Stomach smooth muscle (tissue), 2 donors: Measurements from ENCODE around the gene FREM2.

ENCODE experiments used
- H3K27ac ChIP-seq: one replicate; pipeline ENCODE4 v1.7.0; 2013; ENCODE audit warnings: mild to moderate bottlenecking, low read length, inconsistent platforms
- H3K27me3 ChIP-seq, 2 donors: one replicate each; pipeline ENCODE4 v1.7.0; 2013; ENCODE audit warnings: low read length in 2 of 2; ENCODE audit not compliant: insufficient read depth in 2 of 2, control insufficient read depth in 1 of 2
- H3K36me3 ChIP-seq, 2 donors: one replicate each; pipeline ENCODE4 v1.7.0; 2013; ENCODE audit warnings: low read length in 2 of 2; ENCODE audit not compliant: control insufficient read depth in 2 of 2, insufficient read depth in 2 of 2
- H3K4me1 ChIP-seq: one replicate; pipeline ENCODE4 v1.7.0; 2013; ENCODE audit warnings: low read length; ENCODE audit not compliant: control insufficient read depth, insufficient read depth
- H3K4me3 ChIP-seq, 2 donors: one replicate each; pipeline ENCODE4 v1.7.0; 2013; ENCODE audit warnings: low read length in 2 of 2
- H3K9ac ChIP-seq, 2 donors: one replicate each; pipeline ENCODE4 v1.7.0; 2013; ENCODE audit warnings: low read length in 2 of 2, mild to moderate bottlenecking in 1 of 2
- H3K9me3 ChIP-seq, 2 donors: one replicate each; pipeline ENCODE4 v1.7.0; 2013; ENCODE audit warnings: low read length in 2 of 2; ENCODE audit not compliant: control insufficient read depth in 2 of 2
- donor health status: healthy.
- donor health status: Pancreatic carcinoma.

Gene FREM2

DNA sequence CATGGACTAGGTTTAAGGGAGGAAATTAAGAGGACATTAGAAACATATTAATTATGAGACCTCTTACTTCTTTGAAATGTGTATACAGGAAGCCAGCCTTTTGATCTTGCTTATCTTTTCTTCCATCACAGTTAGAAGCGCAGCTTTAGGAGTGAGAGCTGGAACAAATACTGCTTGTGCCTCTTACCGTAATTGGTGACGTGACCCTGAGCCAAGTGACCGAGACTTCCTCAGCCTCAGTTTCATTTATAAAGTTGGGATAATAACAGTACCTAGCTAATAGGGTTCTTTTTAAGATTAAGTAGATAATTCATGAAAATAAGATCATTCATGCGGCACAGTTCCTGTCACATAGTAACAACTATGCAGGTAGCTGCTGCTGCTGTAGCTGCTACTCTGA lies 18.5 kb downstream of the FREM2 start:
- Histone ChIP-seq H3K4me3 (peak overlapping the region in 1 of 2 donors; percentile 61), H3K36me3 (no peaks in the 10 kb centered on the region), H3K9me3 (no peaks in the 10 kb centered on the region), H3K27me3 (no peaks in the 10 kb centered on the region), H3K4me1 (no peaks in the 10 kb centered on the region), H3K27ac (no peak overlapping the region), H3K9ac (peak overlapping the region in 1 of 2 donors; percentile 30)

DNA sequence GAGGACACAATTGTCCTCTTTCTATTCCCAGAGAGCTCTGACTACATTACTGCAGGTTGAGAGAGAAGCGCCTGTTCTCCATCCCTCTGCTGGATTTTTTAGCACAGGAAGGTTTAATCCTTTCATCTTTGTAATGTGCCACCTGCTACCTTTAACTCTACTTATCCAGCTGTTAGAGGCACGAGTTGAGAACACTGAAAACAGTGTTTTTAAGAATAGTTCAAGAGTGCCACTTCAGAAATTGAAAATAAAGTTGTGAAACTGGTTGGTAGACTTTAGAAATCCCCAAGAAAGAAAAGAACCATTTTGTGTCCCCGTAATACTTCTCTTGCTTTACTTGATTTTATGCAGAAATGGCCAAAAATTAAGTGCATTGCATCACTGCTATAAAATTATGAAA lies 20.6 kb downstream of the FREM2 start:
- H3K36me3 ChIP-seq: no peaks in the 10 kb centered on the region
- H3K9ac ChIP-seq: no peak overlapping the region
- no peaks in the 10 kb centered on the region for H3K27me3 ChIP-seq
- H3K27ac ChIP-seq: no peak overlapping the region
- no peaks in the 10 kb centered on the region for H3K4me1 ChIP-seq
- H3K9me3 ChIP-seq: no peaks in the 10 kb centered on the region
- H3K4me3 ChIP-seq: no peak overlapping the region

DNA sequence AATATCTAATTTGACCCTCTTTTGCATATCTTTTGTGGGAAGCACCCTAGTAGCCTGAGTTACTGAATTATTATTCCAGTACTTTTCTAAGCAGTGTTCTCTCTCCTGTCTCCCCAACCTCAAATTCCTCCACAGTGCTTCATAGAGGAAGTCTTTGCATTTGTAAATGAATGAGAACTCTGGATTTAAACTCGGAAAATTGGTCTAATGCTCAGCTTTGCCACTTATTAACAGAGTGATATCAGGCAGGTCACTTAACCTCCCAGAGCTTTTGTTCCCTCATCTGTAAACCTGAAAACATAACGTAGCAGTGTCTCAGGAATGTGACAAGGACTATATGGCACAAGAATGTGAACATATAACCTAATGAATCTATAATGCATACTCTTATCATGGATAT lies 26.2 kb downstream of the FREM2 start:
- Histone ChIP-seq H3K9ac (no peak overlapping the region), H3K4me3 (no peak overlapping the region), H3K27ac (no peak overlapping the region), H3K4me1 (no peaks in the 10 kb centered on the region), H3K36me3 (no peaks in the 10 kb centered on the region), H3K9me3 (no peaks in the 10 kb centered on the region), H3K27me3 (no peaks in the 10 kb centered on the region)

DNA sequence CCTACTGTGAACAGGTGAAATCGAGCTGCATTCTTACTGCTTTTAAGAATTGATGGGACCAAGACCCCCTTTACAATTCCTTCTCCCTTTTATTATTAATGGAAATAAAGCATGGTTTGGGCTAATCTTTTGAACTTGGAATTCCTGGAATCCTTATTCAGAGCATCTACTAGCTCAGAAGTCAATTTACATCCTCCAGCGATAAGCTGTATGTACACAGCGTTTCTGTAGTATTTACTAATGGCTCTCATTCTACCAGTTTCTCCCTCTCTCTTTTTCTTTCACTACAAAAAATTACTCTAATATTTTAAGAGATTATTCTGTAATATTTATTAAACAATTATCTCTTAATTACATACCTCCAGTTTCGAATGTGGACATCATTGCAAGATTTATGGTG lies 31.5 kb downstream of the FREM2 start:
- no peaks in the 10 kb centered on the region for H3K27me3 ChIP-seq
- H3K4me3 ChIP-seq: no peak overlapping the region
- no peaks in the 10 kb centered on the region for H3K4me1 ChIP-seq
- no peak overlapping the region for H3K27ac ChIP-seq
- no peaks in the 10 kb centered on the region for H3K9me3 ChIP-seq
- H3K36me3 ChIP-seq: no peaks in the 10 kb centered on the region
- H3K9ac ChIP-seq: no peak overlapping the region

DNA sequence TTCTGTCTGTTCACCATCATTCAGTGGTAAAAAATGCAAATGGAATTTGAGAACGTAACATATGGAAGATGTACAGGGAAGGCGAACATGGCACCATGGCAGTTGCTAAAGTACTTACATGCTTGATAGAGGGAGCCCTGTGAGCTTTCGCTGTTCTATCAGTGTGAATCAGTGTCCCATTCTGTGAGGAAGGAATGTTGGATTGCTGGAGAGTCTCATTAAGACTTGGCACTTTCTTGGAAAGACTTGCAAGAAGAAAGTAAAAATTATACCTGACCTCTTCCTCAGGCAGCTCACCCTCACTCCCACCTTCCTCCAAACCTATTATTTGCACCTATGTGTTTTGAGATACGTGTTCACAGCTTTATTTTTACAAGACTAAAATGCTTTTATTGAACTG lies 43.5 kb downstream of the FREM2 start:
- Histone ChIP-seq H3K27me3 (no peaks in the 10 kb centered on the region), H3K9ac (no peak overlapping the region), H3K4me1 (peaks cover 5% of the 10 kb centered on the region), H3K27ac (no peak overlapping the region), H3K4me3 (peak overlapping the region in 1 of 2 donors; percentile 9), H3K36me3 (no peaks in the 10 kb centered on the region), H3K9me3 (no peaks in the 10 kb centered on the region)

DNA sequence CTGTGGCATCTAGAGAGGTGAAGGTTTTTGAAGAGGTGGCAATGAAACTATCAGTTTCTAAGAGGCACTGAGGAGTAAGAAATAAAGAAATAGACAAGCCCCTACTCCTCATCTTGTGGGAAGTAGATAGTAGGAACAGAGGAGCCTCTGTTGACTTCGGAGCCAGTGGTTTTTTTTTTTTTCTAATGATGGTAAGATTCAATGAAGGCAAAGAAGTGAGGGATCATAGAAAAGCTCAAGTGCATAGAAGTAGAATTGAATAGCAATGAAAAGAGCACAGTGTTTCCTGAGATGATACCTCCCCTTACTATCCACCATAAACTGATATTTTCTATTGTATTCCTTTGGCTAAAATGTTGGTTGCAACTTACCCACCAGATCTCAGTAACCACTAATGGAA lies 46.3 kb downstream of the FREM2 start:
- Histone ChIP-seq H3K27me3 (no peaks in the 10 kb centered on the region), H3K27ac (no peak overlapping the region), H3K9ac (no peak overlapping the region), H3K4me3 (no peak overlapping the region), H3K4me1 (peaks cover 5% of the 10 kb centered on the region), H3K36me3 (no peaks in the 10 kb centered on the region), H3K9me3 (no peaks in the 10 kb centered on the region)

DNA sequence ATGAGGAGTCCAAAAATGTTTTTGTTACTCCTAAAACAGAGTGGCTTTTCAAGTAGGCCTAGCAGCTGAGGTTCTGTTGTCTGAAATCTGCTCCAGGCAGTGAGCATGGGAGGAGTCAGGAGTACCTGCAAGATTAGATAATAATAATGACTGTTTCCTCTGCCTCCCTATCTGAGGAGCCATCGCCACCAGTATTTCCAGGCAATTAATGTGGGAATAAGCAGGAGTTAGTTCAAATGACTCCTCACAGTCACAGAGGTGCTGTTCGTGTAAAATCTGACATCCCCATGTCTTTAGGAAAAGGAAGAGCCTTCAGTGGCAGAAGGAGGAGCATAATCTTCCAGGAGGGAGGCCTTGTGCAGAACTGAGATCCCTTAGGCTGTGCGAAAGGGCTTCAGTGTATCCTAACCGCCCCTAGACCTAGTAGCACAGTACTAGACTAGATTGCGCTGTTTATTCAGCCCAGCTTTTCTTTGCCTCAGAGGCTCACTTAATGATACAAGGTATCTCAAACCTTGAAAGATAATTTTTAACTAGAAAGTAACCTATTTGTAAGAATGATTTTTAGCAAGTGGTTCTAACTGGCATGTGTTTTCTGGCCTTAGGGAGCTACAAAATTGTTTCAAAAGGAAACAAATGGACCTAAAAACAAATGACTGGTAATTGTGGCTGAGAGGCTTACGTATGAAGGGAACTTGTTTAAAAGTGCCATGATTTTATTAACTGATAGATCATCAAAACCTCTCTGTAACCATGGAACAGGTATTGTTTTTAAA lies 49.0 kb downstream of the FREM2 start:
- Histone ChIP-seq H3K27ac (no peak overlapping the region), H3K27me3 (no peaks in the 10 kb centered on the region), H3K9ac (no peak overlapping the region), H3K4me1 (no peaks in the 10 kb centered on the region), H3K4me3 (no peak overlapping the region), H3K9me3 (no peaks in the 10 kb centered on the region), H3K36me3 (no peaks in the 10 kb centered on the region)

- no peaks in the 10 kb centered on the region for H3K36me3 ChIP-seq
- H3K9ac ChIP-seq: no peak overlapping the region
- no peaks in the 10 kb centered on the region for H3K9me3 ChIP-seq
- no peaks in the 10 kb centered on the region for H3K4me1 ChIP-seq
- H3K27ac ChIP-seq: no peak overlapping the region
- no peak overlapping the region for H3K4me3 ChIP-seq
- H3K27me3 ChIP-seq: no peaks in the 10 kb centered on the region
Measured at GRCh38 chr13:38743466-38743865, 56.6 kb downstream of the FREM2 start.

DNA sequence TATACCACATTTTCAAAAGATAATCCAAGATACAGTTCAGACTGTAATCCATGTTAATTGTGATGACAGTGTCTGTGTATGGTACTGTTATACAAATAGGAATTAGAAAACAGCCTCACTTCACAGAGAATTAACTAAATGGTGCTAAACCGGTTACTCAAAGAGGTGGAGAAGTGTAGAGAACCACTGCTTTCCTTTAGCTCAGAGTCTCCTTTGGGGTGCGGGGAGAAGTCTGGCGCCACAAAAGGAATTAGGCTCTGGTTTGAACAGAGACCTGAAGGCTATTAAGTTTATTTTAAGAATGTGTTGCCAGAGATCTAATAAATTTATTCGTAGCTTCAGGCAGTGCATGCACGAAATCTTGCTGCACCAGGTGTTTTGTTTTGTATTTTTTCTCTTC lies 65.8 kb downstream of the FREM2 start:
- no peaks in the 10 kb centered on the region for H3K27me3 ChIP-seq
- H3K9ac ChIP-seq: no peak overlapping the region
- H3K4me1 ChIP-seq: no peaks in the 10 kb centered on the region
- H3K27ac ChIP-seq: no peak overlapping the region
- no peak overlapping the region for H3K4me3 ChIP-seq
- no peaks in the 10 kb centered on the region for H3K9me3 ChIP-seq
- no peaks in the 10 kb centered on the region for H3K36me3 ChIP-seq

DNA sequence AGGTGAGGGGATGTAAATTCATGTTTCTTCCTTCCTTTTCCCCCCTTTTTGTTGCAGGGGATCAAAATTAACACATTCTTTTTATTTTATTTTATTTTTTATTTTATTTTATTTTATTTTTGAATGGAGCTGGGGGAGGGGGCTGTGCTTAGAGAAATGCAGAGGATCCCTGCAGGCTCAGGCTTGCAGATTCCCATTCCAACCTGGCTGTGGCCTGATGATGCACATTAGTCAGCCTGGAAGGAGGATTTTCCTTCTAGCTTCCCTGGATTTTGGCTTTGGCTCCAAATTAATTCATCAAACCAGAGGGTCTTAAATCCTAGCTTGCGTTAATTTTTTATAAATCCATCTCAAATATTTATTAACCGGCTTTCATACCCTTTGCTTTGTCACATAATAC lies 67.0 kb downstream of the FREM2 start:
- H3K27me3 ChIP-seq: no peaks in the 10 kb centered on the region
- no peaks in the 10 kb centered on the region for H3K36me3 ChIP-seq
- no peak overlapping the region for H3K4me3 ChIP-seq
- H3K9ac ChIP-seq: no peak overlapping the region
- H3K27ac ChIP-seq: no peak overlapping the region
- no peaks in the 10 kb centered on the region for H3K4me1 ChIP-seq
- no peaks in the 10 kb centered on the region for H3K9me3 ChIP-seq

DNA sequence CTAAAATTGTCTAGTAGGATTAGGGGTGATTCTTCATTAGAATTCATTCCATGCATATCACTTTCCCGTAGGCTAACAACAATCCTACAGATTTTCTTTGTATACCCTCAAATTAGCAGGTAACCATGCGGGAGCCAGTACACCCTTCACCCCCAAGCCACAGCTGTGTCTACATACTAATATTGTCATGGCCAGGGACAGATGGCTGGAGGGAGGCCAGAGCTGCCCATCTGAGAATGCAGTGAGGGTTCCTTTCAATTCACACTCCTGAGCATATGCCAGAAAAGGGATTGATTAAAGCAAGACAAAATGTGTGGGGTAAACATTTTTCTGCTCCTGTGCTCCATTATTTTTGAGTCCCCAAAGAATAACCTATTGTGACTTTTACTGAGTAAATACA lies 68.9 kb downstream of the FREM2 start:
- no peaks in the 10 kb centered on the region for H3K36me3 ChIP-seq
- H3K4me3 ChIP-seq: no peak overlapping the region
- H3K27ac ChIP-seq: no peak overlapping the region
- H3K9me3 ChIP-seq: no peaks in the 10 kb centered on the region
- no peak overlapping the region for H3K9ac ChIP-seq
- H3K27me3 ChIP-seq: no peaks in the 10 kb centered on the region
- H3K4me1 ChIP-seq: no peaks in the 10 kb centered on the region
